Activated naive CD8-positive, alpha-beta T cell treated with anti-CD3 and anti-CD28 coated beads, Interleukin-2, amount 10 ng/mL, durations not matched to agents 7 days and 5 days (primary cell): ENCODE measurements around the gene GABRR3. TPM values are rescaled to one million over a fixed set of nuclear protein-coding genes. Genes with fewer than 3 reads are reported as not detected.

ENCODE experiments used
- total RNA-seq, 2 experiments: library from RNA; stranded (reverse); gene quantifications; one replicate each; pipeline ENCODE4 v1.2.3, GENCODE V29; 2021

GABRR3 gene
- total RNA-seq, 2 experiments from 2014 or later, result not detected

Other genes starting within 250 kb of the GABRR3 start
- gene CRYBG3, start 213.3 kb downstream of the GABRR3 start, total RNA-seq, result 1 to 10 TPM; 5.3 to 5.7 TPM
- gene RIOX2, start 62.9 kb downstream of the GABRR3 start, total RNA-seq, result 10 to 100 TPM; 23.8 to 24.2 TPM
- gene OR5AC2, start 51.9 kb upstream of the GABRR3 start, total RNA-seq, result not detected
- not detected for gene OR5H1, start 95.4 kb upstream of the GABRR3 start, total RNA-seq
- not detected for gene OR5H14, start 112.2 kb upstream of the GABRR3 start, total RNA-seq
- not detected for gene OR5H15, start 131.4 kb upstream of the GABRR3 start, total RNA-seq
- not detected for gene OR5H6, start 228.9 kb upstream of the GABRR3 start, total RNA-seq
- not detected for gene OR5H2, start 247.2 kb upstream of the GABRR3 start, total RNA-seq